Rectal smooth muscle tissue (tissue), 1 donor: ENCODE measurements around the gene SELENOP.

Experiments used
- H3K27ac ChIP-seq: one replicate; pipeline ENCODE4 v1.7.0; 2013; ENCODE audit warnings: low read depth, low read length, inconsistent platforms
- H3K27me3 ChIP-seq: one replicate; pipeline ENCODE4 v1.7.0; 2013; ENCODE audit warnings: low read length; ENCODE audit not compliant: control insufficient read depth, insufficient read depth
- H3K36me3 ChIP-seq: one replicate; pipeline ENCODE4 v1.7.0; 2013; ENCODE audit warnings: low read length; ENCODE audit not compliant: control insufficient read depth, insufficient read depth
- H3K4me1 ChIP-seq: one replicate; pipeline ENCODE4 v1.7.0; 2013; ENCODE audit warnings: low read length; ENCODE audit not compliant: control insufficient read depth, insufficient read depth
- H3K4me3 ChIP-seq: one replicate; pipeline ENCODE4 v1.7.0; 2013; ENCODE audit warnings: low read length
- H3K9ac ChIP-seq: one replicate; pipeline ENCODE4 v1.7.0; 2013; ENCODE audit warnings: low read length

SELENOP gene

GRCh38 chr5:42840842-42841567 lies 29.3 kb upstream of the SELENOP start:
- H3K27ac ChIP-seq, result peak overlapping the region; percentile 45
- no peaks in the 10 kb centered on the region for H3K4me1 ChIP-seq
- no peak overlapping the region for H3K4me3 ChIP-seq
- H3K27me3 ChIP-seq, result no peaks in the 10 kb centered on the region
- H3K36me3 ChIP-seq, result no peaks in the 10 kb centered on the region
- no peak overlapping the region for H3K9ac ChIP-seq

GRCh38 chr5:42840269-42840668 lies 28.6 kb upstream of the SELENOP start:
- H3K27me3 ChIP-seq, result no peaks in the 10 kb centered on the region
- no peak overlapping the region for H3K4me3 ChIP-seq
- peak overlapping the region; percentile 45 for H3K27ac ChIP-seq
- no peak overlapping the region for H3K9ac ChIP-seq
- H3K4me1 ChIP-seq, result no peaks in the 10 kb centered on the region
- no peaks in the 10 kb centered on the region for H3K36me3 ChIP-seq

- Histone ChIP-seq H3K36me3 (no peaks in the 10 kb centered on the region), H3K4me3 (no peak overlapping the region), H3K4me1 (no peaks in the 10 kb centered on the region), H3K27ac (no peak overlapping the region), H3K9ac (no peak overlapping the region), H3K27me3 (no peaks in the 10 kb centered on the region)
Observed at GRCh38 chr5:42839196-42839595, 27.5 kb upstream of the SELENOP start.

DNA sequence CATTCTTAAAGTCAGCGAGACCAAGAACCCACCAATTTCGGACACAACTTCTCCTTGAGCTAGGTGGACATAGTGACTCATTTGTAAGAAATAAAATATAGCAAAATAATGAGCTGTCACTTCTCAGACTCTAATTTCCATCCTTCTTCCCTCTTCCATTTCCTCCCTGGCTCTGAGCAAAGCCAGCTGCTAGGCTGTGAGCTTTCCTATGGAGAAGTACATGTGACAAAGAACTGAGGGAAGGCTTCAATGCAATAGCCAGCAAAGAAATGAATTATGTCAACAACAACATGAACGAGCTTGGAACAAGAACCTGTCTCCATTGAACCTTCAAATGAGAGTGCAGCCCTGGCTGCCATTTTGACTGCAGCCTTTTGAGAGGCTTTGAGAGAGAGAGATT lies 25.9 kb upstream of the SELENOP start:
- H3K9ac ChIP-seq, result no peak overlapping the region
- H3K4me3 ChIP-seq, result no peak overlapping the region
- H3K27ac ChIP-seq, result no peak overlapping the region
- no peaks in the 10 kb centered on the region for H3K4me1 ChIP-seq
- H3K36me3 ChIP-seq, result no peaks in the 10 kb centered on the region
- H3K27me3 ChIP-seq, result no peaks in the 10 kb centered on the region

GRCh38 chr5:42836070-42836769 lies 24.5 kb upstream of the SELENOP start:
- Histone ChIP-seq H3K27ac (no peak overlapping the region), H3K4me1 (no peaks in the 10 kb centered on the region), H3K36me3 (no peaks in the 10 kb centered on the region), H3K27me3 (no peaks in the 10 kb centered on the region), H3K4me3 (no peak overlapping the region), H3K9ac (no peak overlapping the region)

DNA sequence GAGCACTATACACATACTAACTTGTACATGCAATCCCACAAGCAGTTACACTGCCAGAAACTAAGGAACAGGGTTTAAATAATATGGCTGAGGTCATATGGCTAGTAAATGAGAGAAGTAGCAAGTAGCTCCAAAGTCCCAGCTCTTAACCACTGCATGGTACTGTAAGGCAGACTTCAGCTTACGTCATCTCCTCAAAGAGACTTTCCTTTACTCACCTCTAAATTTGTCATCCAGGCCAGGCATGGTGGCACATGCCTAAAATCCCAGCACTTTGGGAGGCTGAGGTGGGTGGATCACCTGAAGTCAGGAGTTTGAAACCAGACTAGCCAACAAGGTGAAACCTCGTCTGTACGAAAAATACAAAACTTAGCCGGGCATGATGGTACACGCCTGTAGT lies 20.4 kb upstream of the SELENOP start:
- Histone ChIP-seq H3K4me3 (no peak overlapping the region), H3K36me3 (no peaks in the 10 kb centered on the region), H3K27me3 (no peaks in the 10 kb centered on the region), H3K27ac (no peak overlapping the region), H3K9ac (no peak overlapping the region), H3K4me1 (no peaks in the 10 kb centered on the region)

- Histone ChIP-seq H3K27me3 (no peaks in the 10 kb centered on the region), H3K4me1 (no peaks in the 10 kb centered on the region), H3K4me3 (no peak overlapping the region), H3K9ac (no peak overlapping the region), H3K36me3 (no peaks in the 10 kb centered on the region), H3K27ac (no peak overlapping the region)
Observed at GRCh38 chr5:42830924-42831323, 19.2 kb upstream of the SELENOP start.

GRCh38 chr5:42828671-42829070 lies 17.0 kb upstream of the SELENOP start:
- Histone ChIP-seq H3K4me1 (no peaks in the 10 kb centered on the region), H3K4me3 (no peak overlapping the region), H3K27ac (no peak overlapping the region), H3K9ac (no peak overlapping the region), H3K27me3 (no peaks in the 10 kb centered on the region), H3K36me3 (no peaks in the 10 kb centered on the region)

DNA sequence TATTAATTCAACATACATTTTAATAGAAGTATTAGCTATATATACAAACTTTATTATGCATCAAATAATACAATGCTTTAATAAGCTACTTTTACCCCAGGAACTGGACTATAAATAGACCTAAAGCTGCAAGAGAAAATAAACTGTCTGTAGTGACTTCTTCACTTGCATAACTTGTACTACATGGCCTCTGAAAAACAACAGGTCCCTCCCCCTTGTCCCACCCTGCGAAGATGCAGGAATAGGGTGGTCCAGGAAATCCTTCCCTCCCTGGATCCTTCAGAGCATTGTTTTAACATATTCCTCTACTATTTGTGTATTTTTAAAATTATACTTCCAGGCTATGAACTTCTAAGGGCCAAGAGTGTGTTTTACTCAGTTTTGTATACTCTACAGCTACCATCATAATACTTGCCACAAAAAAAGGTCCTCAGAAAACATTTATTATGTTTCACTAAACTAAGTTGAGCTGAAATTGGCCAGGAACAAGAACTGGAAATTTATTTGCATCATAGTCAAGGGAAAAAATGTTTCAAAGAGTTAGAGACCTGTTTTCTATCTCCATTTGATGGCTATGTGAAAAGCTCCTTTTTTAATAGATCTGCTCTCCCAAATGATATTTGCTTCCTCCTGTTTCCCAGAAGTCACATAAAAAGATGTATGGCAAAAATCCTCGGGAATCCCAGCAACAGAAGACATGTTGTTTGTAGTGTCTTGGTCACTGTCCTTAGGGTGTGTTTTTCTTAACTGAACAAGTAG lies 15.2 kb upstream of the SELENOP start:
- H3K9ac ChIP-seq, result no peak overlapping the region
- H3K36me3 ChIP-seq, result no peaks in the 10 kb centered on the region
- no peaks in the 10 kb centered on the region for H3K27me3 ChIP-seq
- H3K4me3 ChIP-seq, result no peak overlapping the region
- no peaks in the 10 kb centered on the region for H3K4me1 ChIP-seq
- H3K27ac ChIP-seq, result no peak overlapping the region

DNA sequence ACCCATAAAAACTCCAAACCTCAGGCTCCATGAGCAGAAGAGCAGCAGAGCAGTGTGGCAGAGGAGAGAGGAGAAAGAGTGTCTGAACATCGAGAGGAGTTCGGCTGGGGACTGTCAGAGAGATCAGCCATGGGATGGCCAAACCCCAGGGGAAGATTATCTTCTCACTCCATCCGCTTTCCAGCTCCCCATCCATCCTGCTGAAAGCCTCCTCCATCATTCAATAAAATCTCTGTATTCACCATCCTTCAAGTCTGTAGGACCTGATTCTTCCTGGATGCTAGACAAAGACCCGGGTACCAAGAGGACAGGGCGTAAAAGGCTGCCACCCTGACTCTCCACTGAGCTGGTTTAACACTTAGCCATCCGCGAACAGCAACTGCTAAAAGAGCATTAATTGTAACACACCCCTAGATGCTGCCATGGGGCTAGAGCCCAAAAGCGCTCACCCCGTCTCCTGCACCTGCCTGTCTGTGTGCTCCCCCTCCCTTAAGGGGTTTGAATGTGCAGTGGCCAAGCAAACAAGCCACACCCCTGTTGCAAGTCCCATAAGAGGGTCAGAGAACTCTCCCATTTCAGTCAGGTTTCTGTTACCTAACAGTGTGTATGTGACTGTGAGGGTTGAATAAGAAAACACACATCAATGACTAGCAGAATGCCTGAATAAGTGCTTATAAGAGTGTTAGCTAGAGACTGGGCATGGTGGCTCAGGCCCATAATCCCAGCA lies 13.9 kb upstream of the SELENOP start:
- Histone ChIP-seq H3K4me1 (no peaks in the 10 kb centered on the region), H3K36me3 (no peaks in the 10 kb centered on the region), H3K27ac (no peak overlapping the region), H3K4me3 (no peak overlapping the region), H3K9ac (no peak overlapping the region), H3K27me3 (no peaks in the 10 kb centered on the region)

- H3K9ac ChIP-seq, result no peak overlapping the region
- H3K27me3 ChIP-seq, result no peaks in the 10 kb centered on the region
- H3K4me3 ChIP-seq, result no peak overlapping the region
- H3K36me3 ChIP-seq, result no peaks in the 10 kb centered on the region
- no peak overlapping the region for H3K27ac ChIP-seq
- H3K4me1 ChIP-seq, result no peaks in the 10 kb centered on the region
Observed at GRCh38 chr5:42824347-42824976, 12.8 kb upstream of the SELENOP start.

DNA sequence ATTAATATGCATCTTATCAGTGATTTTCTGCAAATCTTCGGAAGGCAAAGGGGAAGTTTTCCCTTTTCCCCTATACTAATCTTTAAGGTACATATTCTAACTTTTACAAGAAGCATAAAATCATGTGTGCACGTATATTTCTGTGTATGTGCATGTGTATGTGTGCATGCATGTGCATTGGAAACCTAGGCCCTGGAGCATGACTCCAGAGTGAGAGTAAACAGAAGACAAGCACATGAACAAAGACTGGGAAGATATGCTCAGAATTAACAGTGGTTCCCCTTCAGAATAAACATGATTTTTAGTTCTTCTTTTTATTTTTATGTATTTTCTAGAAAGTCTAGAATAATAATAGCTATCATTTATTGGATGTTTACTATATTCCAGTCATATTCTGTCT lies 10.9 kb upstream of the SELENOP start:
- Histone ChIP-seq H3K27me3 (no peaks in the 10 kb centered on the region), H3K4me1 (no peaks in the 10 kb centered on the region), H3K27ac (no peak overlapping the region), H3K36me3 (no peaks in the 10 kb centered on the region), H3K9ac (no peak overlapping the region), H3K4me3 (no peak overlapping the region)
